ENCODE measurements around the gene ZDHHC12. TPM values are rescaled to one million over a fixed set of nuclear protein-coding genes. Genes with fewer than 3 reads are reported as not detected.

ZDHHC12 gene
- total and polyA plus RNA-seq, 9 donors, result 0.30 to 27.1 (median 7.0) TPM

GRCh38 chr9:128724744-128725211, 851 bp upstream of the ZDHHC12 start:
- no peaks in the 10 kb centered on the region for H3K27me3 ChIP-seq
- no peaks in the 10 kb centered on the region for H3K4me1 ChIP-seq (ENCODE audit: insufficient read depth)
- peak; percentile 63 to 80 (median 75) for DNase-seq
- no peaks in the 10 kb centered on the region for H3K9me3 ChIP-seq
- intact Hi-C loops (cut with DNase I), result no loop called here
- 6 to 10% (median 9%) methylated on average over 10 of the region's 10 CpGs for WGBS, 3 donors
- TF ChIP-seq EP300 (IDR thresholded peaks at IDR 0.05) (no peak), POLR2A (IDR thresholded peaks at IDR 0.05) (no peak)
- TF ChIP-seq, protein P1, sequence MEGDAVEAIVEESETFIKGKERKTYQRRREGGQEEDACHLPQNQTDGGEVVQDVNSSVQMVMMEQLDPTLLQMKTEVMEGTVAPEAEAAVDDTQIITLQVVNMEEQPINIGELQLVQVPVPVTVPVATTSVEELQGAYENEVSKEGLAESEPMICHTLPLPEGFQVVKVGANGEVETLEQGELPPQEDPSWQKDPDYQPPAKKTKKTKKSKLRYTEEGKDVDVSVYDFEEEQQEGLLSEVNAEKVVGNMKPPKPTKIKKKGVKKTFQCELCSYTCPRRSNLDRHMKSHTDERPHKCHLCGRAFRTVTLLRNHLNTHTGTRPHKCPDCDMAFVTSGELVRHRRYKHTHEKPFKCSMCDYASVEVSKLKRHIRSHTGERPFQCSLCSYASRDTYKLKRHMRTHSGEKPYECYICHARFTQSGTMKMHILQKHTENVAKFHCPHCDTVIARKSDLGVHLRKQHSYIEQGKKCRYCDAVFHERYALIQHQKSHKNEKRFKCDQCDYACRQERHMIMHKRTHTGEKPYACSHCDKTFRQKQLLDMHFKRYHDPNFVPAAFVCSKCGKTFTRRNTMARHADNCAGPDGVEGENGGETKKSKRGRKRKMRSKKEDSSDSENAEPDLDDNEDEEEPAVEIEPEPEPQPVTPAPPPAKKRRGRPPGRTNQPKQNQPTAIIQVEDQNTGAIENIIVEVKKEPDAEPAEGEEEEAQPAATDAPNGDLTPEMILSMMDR (IDR thresholded peaks at IDR 0.05), result no peak
- peak overlapping the region; percentile 50 for H3K4me3 ChIP-seq
- peak overlapping the region in 1 of 2 donors; percentile 78 for H3K27ac ChIP-seq
- no peaks in the 10 kb centered on the region for H3K36me3 ChIP-seq

DNA sequence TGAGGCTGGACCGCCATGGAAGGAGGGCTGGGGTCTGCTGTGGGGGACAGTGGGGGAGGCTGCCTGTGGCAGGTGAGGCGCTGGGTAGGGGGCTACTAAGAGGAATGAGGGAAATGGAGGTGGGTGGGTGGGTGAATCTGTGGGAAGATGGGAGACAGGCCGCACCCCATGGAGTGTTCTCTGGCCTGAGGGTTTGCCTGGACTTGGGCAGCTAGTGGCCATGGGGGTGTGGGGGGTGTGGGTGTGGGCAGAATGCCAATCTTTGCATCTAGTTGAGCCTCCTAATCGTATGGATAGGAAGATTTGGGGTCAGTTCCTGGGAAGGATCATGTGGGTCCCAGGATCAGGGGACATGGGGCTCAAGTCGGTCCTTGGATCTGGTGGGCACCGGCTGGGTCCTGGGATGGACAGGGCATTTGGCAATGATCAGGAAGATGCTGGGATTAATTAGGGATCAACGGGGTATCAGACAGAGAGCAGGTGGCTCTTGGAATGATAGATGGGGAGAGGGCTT, 518 bp downstream of the ZDHHC12 start:
- peak overlapping the region; percentile 50 for H3K4me3 ChIP-seq
- no peaks in the 10 kb centered on the region for H3K9me3 ChIP-seq
- peak overlapping the region in 1 of 2 donors; percentile 78 for H3K27ac ChIP-seq
- peak in 3 of 5 donors; percentile 48 to 50 (median 49) for DNase-seq
- TF ChIP-seq, protein P1 (IDR thresholded peaks at IDR 0.05), result no peak
- no peak for TF ChIP-seq EP300 (IDR thresholded peaks at IDR 0.05)
- TF ChIP-seq POLR2A (IDR thresholded peaks at IDR 0.05), result no peak
- intact Hi-C loops (cut with DNase I), result no loop called here
- no peaks in the 10 kb centered on the region for H3K36me3 ChIP-seq
- H3K4me1 ChIP-seq (ENCODE audit: insufficient read depth), result no peaks in the 10 kb centered on the region
- H3K27me3 ChIP-seq, result no peaks in the 10 kb centered on the region
- WGBS, 3 donors, result 50 to 57% (median 52%) methylated on average over 7 of the region's 7 CpGs

DNA sequence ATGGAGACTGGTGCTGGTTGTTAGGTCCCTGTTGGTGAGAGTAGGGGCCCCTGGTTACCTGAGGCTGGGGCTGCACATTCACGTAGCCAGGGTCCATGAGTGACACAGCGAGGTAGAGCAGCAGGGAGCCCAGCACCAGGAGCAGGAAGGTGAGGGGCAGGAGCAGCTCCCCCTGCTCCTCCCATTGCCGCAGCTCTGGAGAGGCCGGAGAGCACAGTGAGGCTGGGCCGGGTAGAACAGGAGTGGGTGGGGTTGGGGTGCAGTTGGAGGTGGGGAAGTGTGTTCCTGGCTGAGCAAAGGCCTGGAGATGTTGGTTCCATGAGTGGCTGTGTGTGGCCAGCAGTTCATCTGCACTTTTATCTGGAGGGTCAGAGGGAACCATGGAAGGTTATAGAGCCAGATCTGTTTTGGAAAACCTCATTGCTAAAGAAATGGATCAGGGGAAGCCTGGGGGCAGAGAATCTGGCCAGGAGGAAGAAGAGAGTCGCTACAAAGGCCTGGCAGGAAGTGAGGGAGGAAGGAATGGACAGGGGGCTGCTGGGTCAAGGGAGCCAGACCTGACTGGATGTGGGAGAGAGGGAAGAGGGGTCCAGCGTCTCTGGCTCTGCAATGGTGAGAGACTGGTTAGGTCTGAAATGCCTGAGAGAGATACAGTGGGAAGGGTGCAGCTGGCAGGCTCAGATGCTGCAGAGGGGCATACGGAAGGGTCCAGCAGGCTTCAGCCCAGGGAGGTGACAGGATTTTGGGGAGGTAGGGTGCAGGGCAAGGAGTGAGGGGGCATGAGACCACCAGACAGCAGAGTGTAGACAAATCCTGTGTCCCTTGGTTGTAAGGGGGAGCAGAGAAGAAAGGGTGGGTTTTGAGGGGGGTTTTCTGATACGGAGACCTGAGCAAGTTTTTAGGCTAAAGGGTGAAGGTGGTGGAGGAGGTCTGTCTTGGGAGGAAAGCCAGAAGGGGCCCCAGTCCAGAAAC, 1.3 kb downstream of the ZDHHC12 start:
- H3K4me3 ChIP-seq, result no peak overlapping the region
- H3K36me3 ChIP-seq, result no peaks in the 10 kb centered on the region
- no peaks in the 10 kb centered on the region for H3K9me3 ChIP-seq
- intact Hi-C loops (cut with DNase I), result no loop called here
- no peaks in the 10 kb centered on the region for H3K27me3 ChIP-seq
- TF ChIP-seq POLR2A (IDR thresholded peaks at IDR 0.05), result no peak
- TF ChIP-seq, protein P1 (IDR thresholded peaks at IDR 0.05), result no peak
- TF ChIP-seq EP300 (IDR thresholded peaks at IDR 0.05), result no peak
- H3K27ac ChIP-seq, result no peak overlapping the region
- H3K4me1 ChIP-seq (ENCODE audit: insufficient read depth), result no peaks in the 10 kb centered on the region
- WGBS, 3 donors, result 51 to 60% (median 54%) methylated on average over 9 of the region's 9 CpGs
- DNase-seq, result no peak

- no peaks in the 10 kb centered on the region for H3K4me1 ChIP-seq (ENCODE audit: insufficient read depth)
- intact Hi-C loops (cut with DNase I), result no loop called here
- no peak for DNase-seq
Observed at GRCh38 chr9:128721487-128722010, 2.4 kb downstream of the ZDHHC12 start.

More at GRCh38 chr9:128721487-128722010, 2.4 kb downstream of the ZDHHC12 start:
- TF ChIP-seq EP300 (IDR thresholded peaks at IDR 0.05) (no peak), POLR2A (IDR thresholded peaks at IDR 0.05) (no peak)
- TF ChIP-seq, protein P1 (IDR thresholded peaks at IDR 0.05), result no peak
- H3K36me3 ChIP-seq, result no peaks in the 10 kb centered on the region
- H3K9me3 ChIP-seq, result no peaks in the 10 kb centered on the region
- WGBS, 3 donors, result 82 to 87% (median 83%) methylated on average over 18 of the region's 18 CpGs
- H3K4me3 ChIP-seq, result no peak overlapping the region
- no peaks in the 10 kb centered on the region for H3K27me3 ChIP-seq
- H3K27ac ChIP-seq, result no peak overlapping the region

All from ovary (tissue), 9 donors.